SJSA1 (cell line): ENCODE data around the gene RTN4RL2. TPM values are rescaled to one million over a fixed set of nuclear protein-coding genes. Genes with fewer than 3 reads are reported as not detected.
A peak's percentile ranks its signal among the peaks of the same experiment; 100 is the strongest.

Source experiments
- DNase-seq, 2 experiments: peaks; one replicate each; pipeline ENCODE4 v3.0.0-alpha.2; 2015 to 2020; ENCODE audit warnings: low spot score in 2 of 2, low read depth in 1 of 2
- H3K27ac ChIP-seq: fragments of 250-450 bp; sonication (Bioruptor Pico); 2 replicates; pipeline ENCODE4 v1.5.1; 2020; ENCODE audit warnings: mild to moderate bottlenecking, moderate library complexity
- H3K27me3 ChIP-seq: fragments of 250-450 bp; sonication (Bioruptor Pico); replicated peaks from 2 replicates; pipeline ENCODE4 v1.5.1; 2020; ENCODE audit warnings: mild to moderate bottlenecking, moderate library complexity
- H3K36me3 ChIP-seq: fragments of 250-450 bp; sonication (Bioruptor Pico); 2 replicates; pipeline ENCODE4 v1.5.1; 2020; ENCODE audit warnings: mild to moderate bottlenecking
- H3K4me1 ChIP-seq: fragments of 250-450 bp; sonication (Bioruptor Pico); replicated peaks from 2 replicates; pipeline ENCODE4 v1.6.1; 2021; ENCODE audit warnings: mild to moderate bottlenecking
- H3K4me3 ChIP-seq: fragments of 250-450 bp; sonication (Bioruptor Pico); 2 replicates; pipeline ENCODE4 v1.5.1; 2020; ENCODE audit warnings: mild to moderate bottlenecking
- H3K9me3 ChIP-seq: fragments of 250-450 bp; sonication (Bioruptor Pico); replicated peaks from 2 replicates; pipeline ENCODE4 v1.5.1; 2020; ENCODE audit warnings: mild to moderate bottlenecking
- total RNA-seq: library from RNA; depleted of rRNA; stranded (reverse); fragments of >200 nt; shearing (Covaris generic); gene quantifications from 2 replicates; pipeline ENCODE4 v1.2.3, GENCODE V29; 2014

The RTN4RL2 gene
- total RNA-seq, 1 experiment from 2014 or later = not detected

DNA sequence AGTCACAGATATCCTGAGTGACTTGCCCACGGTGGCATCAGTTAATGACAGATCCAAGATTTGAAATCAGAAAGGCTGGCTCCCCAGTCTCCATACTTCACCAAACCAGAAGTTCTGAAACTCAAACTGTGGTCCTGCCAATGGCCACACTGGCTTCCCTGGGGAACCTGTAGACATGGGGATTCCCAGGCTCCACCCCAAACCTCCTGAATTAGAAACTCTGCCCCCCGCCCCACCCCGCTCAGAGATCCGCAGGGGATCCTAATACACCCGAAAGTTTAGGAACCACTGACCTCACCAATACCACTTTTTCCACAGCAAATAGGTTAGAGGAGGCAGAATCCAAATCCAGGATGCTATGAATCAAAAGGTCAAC is 15.3 kb downstream of the RTN4RL2 start:
- no peaks in the 10 kb centered on the region for H3K9me3 ChIP-seq
- no peaks in the 10 kb centered on the region for H3K36me3 ChIP-seq
- DNase-seq = no peak
- peaks cover 45% of the 10 kb centered on the region for H3K27me3 ChIP-seq
- H3K27ac ChIP-seq = no peak overlapping the region
- peaks cover 10% of the 10 kb centered on the region for H3K4me1 ChIP-seq
- no peak overlapping the region for H3K4me3 ChIP-seq

DNA sequence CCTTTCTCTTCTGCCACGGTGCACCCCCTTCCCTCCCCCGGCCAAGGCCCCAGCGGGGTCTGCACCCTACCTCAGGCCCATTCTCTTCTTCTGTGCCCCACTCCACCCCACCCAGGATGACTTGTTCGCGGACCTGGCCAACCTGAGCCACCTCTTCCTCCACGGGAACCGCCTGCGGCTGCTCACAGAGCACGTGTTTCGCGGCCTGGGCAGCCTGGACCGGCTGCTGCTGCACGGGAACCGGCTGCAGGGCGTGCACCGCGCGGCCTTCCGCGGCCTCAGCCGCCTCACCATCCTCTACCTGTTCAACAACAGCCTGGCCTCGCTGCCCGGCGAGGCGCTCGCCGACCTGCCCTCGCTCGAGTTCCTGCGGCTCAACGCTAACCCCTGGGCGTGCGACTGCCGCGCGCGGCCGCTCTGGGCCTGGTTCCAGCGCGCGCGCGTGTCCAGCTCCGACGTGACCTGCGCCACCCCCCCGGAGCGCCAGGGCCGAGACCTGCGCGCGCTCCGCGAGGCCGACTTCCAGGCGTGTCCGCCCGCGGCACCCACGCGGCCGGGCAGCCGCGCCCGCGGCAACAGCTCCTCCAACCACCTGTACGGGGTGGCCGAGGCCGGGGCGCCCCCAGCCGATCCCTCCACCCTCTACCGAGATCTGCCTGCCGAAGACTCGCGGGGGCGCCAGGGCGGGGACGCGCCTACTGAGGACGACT is 15.9 kb downstream of the RTN4RL2 start:
- Histone ChIP-seq H3K27me3 (peaks cover 50% of the 10 kb centered on the region), H3K4me1 (peaks cover 10% of the 10 kb centered on the region), H3K9me3 (no peaks in the 10 kb centered on the region), H3K27ac (no peak overlapping the region), H3K36me3 (no peaks in the 10 kb centered on the region), H3K4me3 (peak overlapping the region; percentile 15)
- DNase-seq = no peak

DNA sequence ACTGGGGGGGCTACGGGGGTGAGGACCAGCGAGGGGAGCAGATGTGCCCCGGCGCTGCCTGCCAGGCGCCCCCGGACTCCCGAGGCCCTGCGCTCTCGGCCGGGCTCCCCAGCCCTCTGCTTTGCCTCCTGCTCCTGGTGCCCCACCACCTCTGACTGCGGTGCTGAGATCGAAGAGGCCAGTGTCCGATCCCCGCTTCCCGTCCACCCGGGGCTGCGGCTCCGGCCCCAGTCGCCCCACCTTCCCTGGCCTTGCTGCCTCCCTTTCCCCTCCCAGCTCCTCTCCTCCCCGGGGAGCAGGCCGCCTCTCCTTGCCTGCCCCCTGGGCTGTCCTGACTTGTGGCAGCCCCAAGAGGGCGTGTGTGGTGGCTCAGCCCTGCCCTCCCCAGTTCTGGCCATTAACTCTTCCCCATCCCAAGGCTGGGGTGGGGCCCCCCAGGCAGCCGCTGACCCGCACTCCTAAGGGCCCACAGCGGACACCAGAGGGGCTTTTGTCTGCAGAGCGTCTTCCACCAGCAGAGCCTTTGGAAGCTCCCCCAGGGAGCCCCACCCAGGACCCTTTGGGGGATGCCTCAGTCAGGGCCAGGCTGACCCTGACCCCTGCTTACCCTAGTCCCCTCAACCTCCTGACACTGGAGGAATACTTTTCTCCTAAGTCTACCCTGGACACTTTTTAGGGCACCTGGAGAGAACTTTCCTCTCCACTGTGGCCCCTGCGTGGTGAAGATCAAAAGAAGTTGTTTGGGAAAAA is 16.6 kb downstream of the RTN4RL2 start:
- peaks cover 10% of the 10 kb centered on the region for H3K4me1 ChIP-seq
- H3K9me3 ChIP-seq = no peaks in the 10 kb centered on the region
- H3K27ac ChIP-seq = no peak overlapping the region
- H3K27me3 ChIP-seq = peaks cover 54% of the 10 kb centered on the region
- H3K36me3 ChIP-seq = no peaks in the 10 kb centered on the region
- H3K4me3 ChIP-seq = peak overlapping the region; percentile 15
- DNase-seq = peak in 1 of 2 experiments; percentile 19

GRCh38 chr11:57477507-57478189 is 17.3 kb downstream of the RTN4RL2 start:
- H3K4me3 ChIP-seq = no peak overlapping the region
- no peaks in the 10 kb centered on the region for H3K9me3 ChIP-seq
- H3K27me3 ChIP-seq = peaks cover 56% of the 10 kb centered on the region
- DNase-seq = no peak
- no peak overlapping the region for H3K27ac ChIP-seq
- no peaks in the 10 kb centered on the region for H3K36me3 ChIP-seq
- H3K4me1 ChIP-seq = peaks cover 10% of the 10 kb centered on the region

DNA sequence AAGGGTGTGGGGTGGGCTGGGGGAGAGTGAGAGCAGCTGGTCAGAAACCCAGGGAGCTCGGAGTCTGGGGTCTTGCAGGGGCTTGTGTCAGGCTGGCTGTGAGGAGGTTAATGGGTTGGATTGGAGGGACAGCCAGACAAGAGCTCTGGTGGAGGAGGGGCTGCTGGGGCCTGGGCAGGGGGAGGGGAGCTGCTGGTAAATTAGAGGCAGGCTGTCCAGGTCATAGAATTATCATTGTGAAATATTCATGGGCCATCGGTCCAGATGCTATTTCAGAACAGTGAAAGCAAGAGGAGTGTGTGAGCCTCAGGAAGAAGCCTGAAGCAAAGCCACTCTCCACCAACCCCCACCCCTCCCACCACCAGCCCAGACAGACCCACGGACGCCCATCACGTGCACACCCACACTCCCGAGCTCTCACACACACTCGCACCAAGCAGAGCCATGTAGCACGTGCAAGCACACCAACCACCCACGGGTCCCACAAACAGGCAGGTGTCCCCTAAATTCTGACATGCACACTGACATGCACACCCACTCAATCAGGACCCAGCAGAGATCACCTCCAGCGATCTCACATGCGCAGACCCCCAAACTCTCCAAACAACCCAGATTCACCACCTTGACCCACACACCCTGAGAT is 18.8 kb downstream of the RTN4RL2 start:
- no peaks in the 10 kb centered on the region for H3K9me3 ChIP-seq
- no peaks in the 10 kb centered on the region for H3K36me3 ChIP-seq
- no peak overlapping the region for H3K27ac ChIP-seq
- no peak overlapping the region for H3K4me3 ChIP-seq
- H3K4me1 ChIP-seq = peaks cover 10% of the 10 kb centered on the region
- H3K27me3 ChIP-seq = peaks cover 64% of the 10 kb centered on the region
- DNase-seq = no peak

GRCh38 chr11:57479911-57480310 is 19.6 kb downstream of the RTN4RL2 start:
- H3K4me1 ChIP-seq = peaks cover 10% of the 10 kb centered on the region
- no peak overlapping the region for H3K27ac ChIP-seq
- no peak overlapping the region for H3K4me3 ChIP-seq
- H3K9me3 ChIP-seq = no peaks in the 10 kb centered on the region
- H3K36me3 ChIP-seq = no peaks in the 10 kb centered on the region
- no peak for DNase-seq
- H3K27me3 ChIP-seq = peaks cover 57% of the 10 kb centered on the region

- peaks cover 10% of the 10 kb centered on the region for H3K4me1 ChIP-seq
- H3K27me3 ChIP-seq = peaks cover 51% of the 10 kb centered on the region
- H3K36me3 ChIP-seq = no peaks in the 10 kb centered on the region
- H3K27ac ChIP-seq = no peak overlapping the region
- H3K9me3 ChIP-seq = no peaks in the 10 kb centered on the region
- DNase-seq = peak; percentile 40 to 67
- no peak overlapping the region for H3K4me3 ChIP-seq
Observed at GRCh38 chr11:57480409-57481137, 20.2 kb downstream of the RTN4RL2 start.

- Histone ChIP-seq H3K4me1 (peaks cover 6% of the 10 kb centered on the region), H3K4me3 (no peak overlapping the region), H3K9me3 (no peaks in the 10 kb centered on the region), H3K27ac (no peak overlapping the region), H3K36me3 (no peaks in the 10 kb centered on the region), H3K27me3 (peaks cover 43% of the 10 kb centered on the region)
- DNase-seq = no peak
Observed at GRCh38 chr11:57481315-57481714, 21.0 kb downstream of the RTN4RL2 start.

GRCh38 chr11:57481915-57482781 is 21.8 kb downstream of the RTN4RL2 start:
- no peaks in the 10 kb centered on the region for H3K9me3 ChIP-seq
- no peaks in the 10 kb centered on the region for H3K36me3 ChIP-seq
- H3K4me3 ChIP-seq = no peak overlapping the region
- no peak for DNase-seq
- H3K27ac ChIP-seq = no peak overlapping the region
- H3K27me3 ChIP-seq = peaks cover 35% of the 10 kb centered on the region
- no peaks in the 10 kb centered on the region for H3K4me1 ChIP-seq

DNA sequence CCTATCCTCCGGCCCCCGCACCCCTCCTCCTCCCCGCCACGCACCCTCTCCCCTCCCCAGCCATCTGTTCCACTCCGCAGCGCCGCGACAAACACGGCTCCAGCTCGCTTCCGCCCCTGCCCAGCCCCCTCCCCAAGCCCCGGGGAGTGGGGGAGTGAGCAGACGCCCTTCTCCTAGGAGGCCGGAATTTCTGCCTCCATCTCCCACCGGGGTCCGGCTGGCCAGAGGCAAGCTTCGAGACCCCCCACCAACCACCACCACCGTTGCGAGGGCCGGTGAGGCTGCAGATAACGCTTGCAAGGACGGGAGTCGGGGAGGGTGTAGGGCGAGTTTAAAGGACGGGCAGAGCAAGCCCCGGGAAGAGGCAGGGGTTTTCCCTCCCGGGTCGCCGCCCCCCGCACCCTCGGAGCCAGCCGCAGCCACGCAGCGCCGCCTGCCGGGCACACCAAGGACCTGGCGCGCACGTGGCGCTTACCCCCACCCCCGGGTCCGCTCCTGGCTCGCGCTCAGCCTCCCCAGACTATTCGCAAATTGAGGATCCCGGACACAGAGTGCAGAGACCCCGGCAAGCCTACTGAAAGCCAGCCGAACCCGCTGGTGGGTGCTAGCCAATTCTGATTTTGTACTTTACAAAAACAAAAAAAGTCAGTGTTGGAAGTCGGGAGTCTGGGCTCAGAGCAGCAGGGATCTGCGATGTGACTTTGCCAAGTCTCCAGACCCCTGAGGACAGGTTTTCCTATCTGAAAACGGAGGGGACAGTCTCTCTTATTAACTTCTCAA is 22.6 kb downstream of the RTN4RL2 start:
- Histone ChIP-seq H3K4me3 (no peak overlapping the region), H3K9me3 (no peaks in the 10 kb centered on the region), H3K4me1 (no peaks in the 10 kb centered on the region), H3K27ac (no peak overlapping the region), H3K27me3 (peaks cover 27% of the 10 kb centered on the region), H3K36me3 (no peaks in the 10 kb centered on the region)
- no peak for DNase-seq

DNA sequence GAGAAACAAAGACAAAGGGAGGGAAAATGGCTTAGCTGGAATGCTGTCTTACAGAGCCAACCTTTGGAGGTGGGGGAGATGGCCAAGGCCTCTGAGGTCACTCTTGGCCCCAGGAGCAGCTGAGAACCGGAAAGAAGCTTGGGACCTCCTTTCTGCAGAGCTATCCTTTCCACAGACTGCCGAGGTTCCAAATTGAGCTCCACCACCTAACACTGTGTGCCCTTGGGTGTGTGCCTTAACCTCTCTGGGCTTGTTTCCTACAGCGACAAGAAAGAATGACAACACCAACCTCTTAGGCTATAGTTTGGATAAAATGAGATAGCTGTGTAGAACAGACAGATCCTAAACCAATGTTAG is 23.2 kb downstream of the RTN4RL2 start:
- H3K27me3 ChIP-seq = peaks cover 24% of the 10 kb centered on the region
- H3K36me3 ChIP-seq = no peaks in the 10 kb centered on the region
- H3K9me3 ChIP-seq = no peaks in the 10 kb centered on the region

DNA sequence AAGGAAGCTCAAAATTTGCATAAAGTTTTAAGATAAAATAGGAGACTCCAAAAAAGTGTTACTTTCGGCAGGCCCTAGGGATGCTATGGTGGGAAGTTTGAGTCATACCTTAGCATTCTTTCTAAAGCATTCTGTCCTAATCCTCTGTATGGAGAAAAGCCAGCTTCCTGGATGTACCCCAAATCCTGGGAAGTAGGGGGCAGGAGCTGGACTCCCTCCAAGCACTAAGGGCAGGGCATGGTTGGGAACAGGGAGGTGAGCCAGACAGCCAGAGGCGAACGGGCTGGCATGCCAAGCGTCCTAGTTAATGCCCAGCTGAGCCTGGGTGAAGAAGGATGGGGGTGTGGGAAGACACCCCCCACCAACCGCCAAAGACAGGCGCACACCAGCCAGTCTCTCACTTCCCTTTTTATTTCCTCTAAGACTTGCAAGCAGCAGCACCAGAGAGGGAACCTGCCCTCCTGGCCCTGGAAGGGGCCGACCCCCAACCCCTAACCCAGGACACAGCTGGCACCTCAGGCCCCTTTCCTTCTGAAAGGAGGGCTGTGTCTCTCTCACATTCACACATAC is 23.9 kb downstream of the RTN4RL2 start:
- Histone ChIP-seq H3K4me1 (no peaks in the 10 kb centered on the region), H3K36me3 (no peaks in the 10 kb centered on the region), H3K4me3 (no peak overlapping the region), H3K9me3 (no peaks in the 10 kb centered on the region), H3K27ac (no peak overlapping the region), H3K27me3 (peaks cover 24% of the 10 kb centered on the region)
- no peak for DNase-seq

More for the DNA sequence above, 23.2 kb downstream of the RTN4RL2 start:
- Histone ChIP-seq H3K4me3 (no peak overlapping the region), H3K27ac (no peak overlapping the region), H3K4me1 (no peaks in the 10 kb centered on the region)
- no peak for DNase-seq
